ENCODE data around the gene APOL6.
"Not testable (repeated sequence)": the region's sequence is repeated elsewhere in the genome, so short reads cannot be mapped to it uniquely, and the experiment has no call there.

APOL6 gene

DNA sequence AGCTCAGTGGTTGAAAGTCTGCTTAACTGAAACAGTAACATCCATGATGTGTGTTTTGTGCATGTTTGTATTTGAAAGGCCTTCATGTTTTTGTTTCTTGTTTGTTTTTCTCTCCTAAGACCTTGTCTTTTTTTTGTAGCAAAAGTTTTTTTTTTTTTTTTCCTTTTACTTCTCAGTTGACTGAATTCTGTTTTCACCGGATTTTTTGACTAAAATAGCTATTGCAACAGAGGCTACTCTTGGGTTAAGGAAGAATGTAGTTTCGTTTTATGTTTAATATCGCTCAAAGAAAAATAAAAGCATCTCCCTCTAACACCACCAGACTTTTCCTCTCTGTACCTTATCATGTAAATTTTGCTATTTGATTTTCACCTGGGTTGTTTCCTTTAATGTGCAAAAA lies 15.1 kb downstream of the APOL6 start:
- H3K4me3 ChIP-seq (replicated peaks; ENCODE audit: insufficient read depth, low read length): no peak overlapping the region
- TF ChIP-seq SPI1 (IDR thresholded peaks at IDR 0.05; ENCODE audit: borderline replicate concordance, low read depth) (no peak), GABPA (IDR thresholded peaks at IDR 0.05; ENCODE audit: low read depth) (no peak), POLR2AphosphoS5 (IDR thresholded peaks at IDR 0.05; ENCODE audit: low read depth) (no peak)
- TF ChIP-seq, protein P1, sequence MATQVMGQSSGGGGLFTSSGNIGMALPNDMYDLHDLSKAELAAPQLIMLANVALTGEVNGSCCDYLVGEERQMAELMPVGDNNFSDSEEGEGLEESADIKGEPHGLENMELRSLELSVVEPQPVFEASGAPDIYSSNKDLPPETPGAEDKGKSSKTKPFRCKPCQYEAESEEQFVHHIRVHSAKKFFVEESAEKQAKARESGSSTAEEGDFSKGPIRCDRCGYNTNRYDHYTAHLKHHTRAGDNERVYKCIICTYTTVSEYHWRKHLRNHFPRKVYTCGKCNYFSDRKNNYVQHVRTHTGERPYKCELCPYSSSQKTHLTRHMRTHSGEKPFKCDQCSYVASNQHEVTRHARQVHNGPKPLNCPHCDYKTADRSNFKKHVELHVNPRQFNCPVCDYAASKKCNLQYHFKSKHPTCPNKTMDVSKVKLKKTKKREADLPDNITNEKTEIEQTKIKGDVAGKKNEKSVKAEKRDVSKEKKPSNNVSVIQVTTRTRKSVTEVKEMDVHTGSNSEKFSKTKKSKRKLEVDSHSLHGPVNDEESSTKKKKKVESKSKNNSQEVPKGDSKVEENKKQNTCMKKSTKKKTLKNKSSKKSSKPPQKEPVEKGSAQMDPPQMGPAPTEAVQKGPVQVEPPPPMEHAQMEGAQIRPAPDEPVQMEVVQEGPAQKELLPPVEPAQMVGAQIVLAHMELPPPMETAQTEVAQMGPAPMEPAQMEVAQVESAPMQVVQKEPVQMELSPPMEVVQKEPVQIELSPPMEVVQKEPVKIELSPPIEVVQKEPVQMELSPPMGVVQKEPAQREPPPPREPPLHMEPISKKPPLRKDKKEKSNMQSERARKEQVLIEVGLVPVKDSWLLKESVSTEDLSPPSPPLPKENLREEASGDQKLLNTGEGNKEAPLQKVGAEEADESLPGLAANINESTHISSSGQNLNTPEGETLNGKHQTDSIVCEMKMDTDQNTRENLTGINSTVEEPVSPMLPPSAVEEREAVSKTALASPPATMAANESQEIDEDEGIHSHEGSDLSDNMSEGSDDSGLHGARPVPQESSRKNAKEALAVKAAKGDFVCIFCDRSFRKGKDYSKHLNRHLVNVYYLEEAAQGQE (IDR thresholded peaks at IDR 0.05; ENCODE audit: insufficient replicate concordance, low read depth): no peak
- TF ChIP-seq, protein P2, sequence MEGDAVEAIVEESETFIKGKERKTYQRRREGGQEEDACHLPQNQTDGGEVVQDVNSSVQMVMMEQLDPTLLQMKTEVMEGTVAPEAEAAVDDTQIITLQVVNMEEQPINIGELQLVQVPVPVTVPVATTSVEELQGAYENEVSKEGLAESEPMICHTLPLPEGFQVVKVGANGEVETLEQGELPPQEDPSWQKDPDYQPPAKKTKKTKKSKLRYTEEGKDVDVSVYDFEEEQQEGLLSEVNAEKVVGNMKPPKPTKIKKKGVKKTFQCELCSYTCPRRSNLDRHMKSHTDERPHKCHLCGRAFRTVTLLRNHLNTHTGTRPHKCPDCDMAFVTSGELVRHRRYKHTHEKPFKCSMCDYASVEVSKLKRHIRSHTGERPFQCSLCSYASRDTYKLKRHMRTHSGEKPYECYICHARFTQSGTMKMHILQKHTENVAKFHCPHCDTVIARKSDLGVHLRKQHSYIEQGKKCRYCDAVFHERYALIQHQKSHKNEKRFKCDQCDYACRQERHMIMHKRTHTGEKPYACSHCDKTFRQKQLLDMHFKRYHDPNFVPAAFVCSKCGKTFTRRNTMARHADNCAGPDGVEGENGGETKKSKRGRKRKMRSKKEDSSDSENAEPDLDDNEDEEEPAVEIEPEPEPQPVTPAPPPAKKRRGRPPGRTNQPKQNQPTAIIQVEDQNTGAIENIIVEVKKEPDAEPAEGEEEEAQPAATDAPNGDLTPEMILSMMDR (IDR thresholded peaks at IDR 0.05; ENCODE audit: insufficient read depth, low read length): no peak
- DNase-seq (ENCODE audit: low read depth in 1 of 2, low spot score in 1 of 2): no peak
- no peaks in the 10 kb centered on the region for H3K27me3 ChIP-seq (ENCODE audit: insufficient read depth, poor library complexity, severe bottlenecking)
- no peak overlapping the region for H3K27ac ChIP-seq (replicated peaks)

GRCh38 chr22:35664955-35665587 lies 16.8 kb downstream of the APOL6 start:
- H3K27me3 ChIP-seq (ENCODE audit: insufficient read depth, poor library complexity, severe bottlenecking): no peaks in the 10 kb centered on the region
- DNase-seq (ENCODE audit: low read depth in 1 of 2, low spot score in 1 of 2): no peak
- H3K27ac ChIP-seq (replicated peaks): no peak overlapping the region
- TF ChIP-seq, protein P1 (IDR thresholded peaks at IDR 0.05; ENCODE audit: insufficient replicate concordance, low read depth): no peak
- no peak overlapping the region for H3K4me3 ChIP-seq (replicated peaks; ENCODE audit: insufficient read depth, low read length)

DNA sequence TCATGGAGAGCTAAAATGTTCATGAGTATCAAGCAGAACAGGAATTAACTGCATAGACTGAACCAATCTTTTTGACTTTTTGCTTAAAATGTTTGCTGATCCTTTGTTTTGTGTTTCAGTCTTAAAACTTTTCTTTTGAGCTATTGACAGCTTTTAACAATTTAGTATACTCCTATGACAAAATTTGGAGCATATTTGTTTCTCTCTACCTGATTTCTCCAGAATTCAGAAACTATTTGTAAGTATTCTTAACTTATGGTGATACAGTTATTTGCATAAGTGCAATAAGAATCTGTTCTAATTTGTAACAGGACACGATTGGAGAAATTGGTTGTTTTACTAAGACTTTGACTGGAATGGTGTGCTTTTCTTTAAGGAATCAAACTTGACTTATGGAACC lies 18.5 kb downstream of the APOL6 start:
- DNase-seq (ENCODE audit: low read depth in 1 of 2, low spot score in 1 of 2); H3K27me3 ChIP-seq (ENCODE audit: insufficient read depth, poor library complexity, severe bottlenecking); H3K27ac ChIP-seq (replicated peaks); H3K4me3 ChIP-seq (replicated peaks; ENCODE audit: insufficient read depth, low read length): not testable (repeated sequence)

DNA sequence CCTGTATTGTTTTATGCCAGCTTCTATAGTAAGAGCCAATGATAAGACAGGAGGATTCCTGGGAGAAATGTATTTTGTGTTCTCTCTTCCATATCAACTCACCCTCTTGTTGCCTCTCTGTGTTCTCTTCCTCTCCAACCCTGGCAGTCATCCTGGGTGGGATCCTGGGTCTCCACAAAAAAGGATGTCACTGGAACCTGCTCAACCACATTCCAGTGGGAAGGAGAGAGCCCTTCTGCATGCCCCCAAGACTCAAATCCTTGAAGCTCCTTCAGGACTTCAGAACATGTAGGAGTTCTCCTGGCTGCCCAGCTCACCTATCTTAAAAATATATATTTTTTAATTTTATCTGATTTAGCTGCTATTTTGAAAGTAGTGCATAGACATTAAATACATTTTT lies 26.1 kb downstream of the APOL6 start:
- no peak for DNase-seq (ENCODE audit: low read depth in 1 of 2, low spot score in 1 of 2)
- Histone ChIP-seq H3K27me3 (ENCODE audit: insufficient read depth, poor library complexity, severe bottlenecking) (peaks cover 2% of the 10 kb centered on the region), H3K27ac (replicated peaks) (no peak overlapping the region), H3K4me3 (replicated peaks; ENCODE audit: insufficient read depth, low read length) (no peak overlapping the region)
- TF ChIP-seq POLR2AphosphoS5 (IDR thresholded peaks at IDR 0.05; ENCODE audit: low read depth) (no peak), GABPA (IDR thresholded peaks at IDR 0.05; ENCODE audit: low read depth) (no peak), SPI1 (IDR thresholded peaks at IDR 0.05; ENCODE audit: borderline replicate concordance, low read depth) (no peak)
- TF ChIP-seq, protein P1 (IDR thresholded peaks at IDR 0.05; ENCODE audit: insufficient replicate concordance, low read depth): no peak
- TF ChIP-seq, protein P2 (IDR thresholded peaks at IDR 0.05; ENCODE audit: insufficient read depth, low read length): no peak

DNA sequence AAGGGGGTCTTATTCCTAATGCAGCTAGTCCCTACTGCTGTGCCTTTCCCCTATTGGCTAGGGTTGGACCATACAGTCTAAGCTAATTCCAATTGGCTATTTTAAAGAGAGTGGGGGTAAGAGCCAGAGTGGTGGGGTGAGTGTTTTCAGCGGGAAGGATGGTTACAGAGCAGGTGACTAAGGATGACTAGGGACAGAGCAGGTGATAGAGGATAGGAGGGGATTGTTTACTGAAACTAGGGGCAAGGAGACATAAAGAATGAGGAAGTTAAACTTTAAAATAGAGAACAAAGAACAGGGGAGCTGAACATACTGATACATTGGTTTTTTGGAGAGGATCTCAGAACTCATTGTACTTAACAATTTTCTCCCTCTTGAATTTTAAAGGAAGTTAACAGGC lies 27.8 kb downstream of the APOL6 start:
- H3K27me3 ChIP-seq (ENCODE audit: insufficient read depth, poor library complexity, severe bottlenecking); DNase-seq (ENCODE audit: low read depth in 1 of 2, low spot score in 1 of 2); H3K27ac ChIP-seq (replicated peaks); H3K4me3 ChIP-seq (replicated peaks; ENCODE audit: insufficient read depth, low read length): not testable (repeated sequence)

Data from HL-60 (cell line).